SK-N-SH (cell line): ENCODE measurements around the gene LARP1. TPM values are rescaled to one million over a fixed set of nuclear protein-coding genes. Genes with fewer than 3 reads are reported as not detected.
A peak's percentile ranks its signal among the peaks of the same experiment; 100 is the strongest.

Experiments used
- CTCF ChIA-PET: fragments of 300-600, 350-600 bp; formaldehyde crosslinking; extraction: SDS; loops from one replicate; lab custom pipeline; 2021; lab: Yijun Ruan, JAX
- POLR2A ChIA-PET: fragments of 350-600 bp; sonication (Branson Sonifier 250); formaldehyde crosslinking; extraction: SDS; loops from one replicate; lab custom pipeline; 2020; ENCODE audit warnings: antibody characterized with exemption, inconsistent platforms; lab: Yijun Ruan, JAX
- DNase-seq: peaks from one replicate; pipeline ENCODE4 v3.0.0; 2012
- H2AFZ ChIP-seq: fragments of 200-600 bp; sonication (generic); 2 replicates; pipeline ENCODE4 v1.8.1; 2016; ENCODE audit warnings: antibody characterized with exemption, mild to moderate bottlenecking, low read depth
- H3F3A ChIP-seq: fragments of 200-600 bp; sonication (generic); replicated peaks from 2 replicates; pipeline ENCODE3; 2016; ENCODE audit warnings: antibody characterized with exemption, mild to moderate bottlenecking; ENCODE audit not compliant: insufficient read depth
- H3K27ac ChIP-seq, 2 experiments: fragments of 200-500 bp in 1 of 2; fragments of 200-600 bp in 1 of 2; sonication (Bioruptor generic) in 1 of 2; sonication (generic), shearing (Covaris generic) in 1 of 2; 2 replicates each; pipeline versions ENCODE4 v1.5.1 to v1.6.1; 2014 to 2016; ENCODE audit warnings: low read depth in 2 of 2, inconsistent platforms in 1 of 2, low read length in 1 of 2, mild to moderate bottlenecking in 1 of 2, mixed read lengths in 1 of 2
- H3K27me3 ChIP-seq: fragments of 200-600 bp; sonication (generic), shearing (Covaris generic); 2 replicates; pipeline ENCODE4 v1.6.1; 2016; ENCODE audit warnings: mixed run types; ENCODE audit not compliant: insufficient read depth
- H3K36me3 ChIP-seq, 2 experiments: fragments of 200-500 bp in 1 of 2; fragments of 200-600 bp in 1 of 2; sonication (Bioruptor generic) in 1 of 2; sonication (generic) in 1 of 2; replicated peaks in 1 of 2; 2 replicates each; pipeline versions ENCODE3 to v1.5.1; 2014 to 2016; ENCODE audit warnings: low read length in 1 of 2, mild to moderate bottlenecking in 1 of 2; ENCODE audit not compliant: insufficient read depth in 2 of 2, control insufficient read depth in 1 of 2
- H3K4me1 ChIP-seq, 2 experiments: fragments of 200-500 bp in 1 of 2; fragments of 200-600 bp in 1 of 2; sonication (Bioruptor generic) in 1 of 2; sonication (generic), shearing (Covaris generic) in 1 of 2; 2 replicates each; pipeline versions ENCODE4 v1.5.1 to v1.6.1; 2014 to 2016; ENCODE audit warnings: low read depth in 1 of 2, low read length in 1 of 2, mixed run types in 1 of 2; ENCODE audit not compliant: insufficient read depth in 2 of 2, control insufficient read depth in 1 of 2
- H3K4me2 ChIP-seq: fragments of 200-600 bp; sonication (generic), shearing (Covaris generic); 2 replicates; pipeline ENCODE4 v1.6.1; 2017; ENCODE audit warnings: mixed run types
- H3K4me3 ChIP-seq, 2 experiments: fragments of 200-500 bp in 1 of 2; fragments of 200-600 bp in 1 of 2; sonication (Bioruptor generic) in 1 of 2; sonication (generic), shearing (Covaris generic) in 1 of 2; 2 replicates each; pipeline versions ENCODE4 v1.5.1 to v1.8.1; 2014 to 2016; ENCODE audit warnings: low read depth in 2 of 2, inconsistent platforms in 1 of 2, low read length in 1 of 2, mild to moderate bottlenecking in 1 of 2, mixed read lengths in 1 of 2, moderate library complexity in 1 of 2
- H3K79me2 ChIP-seq: fragments of 200-600 bp; sonication (generic); 2 replicates; pipeline ENCODE4 v1.8.1; 2017; ENCODE audit warnings: mild to moderate bottlenecking; ENCODE audit not compliant: insufficient read depth
- H3K9ac ChIP-seq: fragments of 200-600 bp; sonication (generic); 2 replicates; pipeline ENCODE4 v1.6.1; 2017; ENCODE audit warnings: mixed run types
- H3K9me2 ChIP-seq: fragments of 200-600 bp; sonication (generic); 2 replicates; pipeline ENCODE4 v1.6.1; 2017; ENCODE audit warnings: mixed run types
- H3K9me3 ChIP-seq: fragments of 200-600 bp; sonication (generic); 2 replicates; pipeline ENCODE4 v1.6.1; 2017; ENCODE audit warnings: mixed run types, mild to moderate bottlenecking, moderate library complexity
- H4K20me1 ChIP-seq: fragments of 200-600 bp; sonication (generic); 2 replicates; pipeline ENCODE4 v1.6.1; 2017; ENCODE audit warnings: mild to moderate bottlenecking, mixed run types; ENCODE audit not compliant: insufficient read depth
- EZH2phosphoT487 ChIP-seq: fragments of 200-600 bp; sonication (generic); IDR thresholded peaks from 2 replicates; pipeline ENCODE4 v1.6.1; 2017; ENCODE audit warnings: low read depth, mixed run types, mild to moderate bottlenecking, antibody characterized with exemption, moderate library complexity, borderline replicate concordance
- JUND ChIP-seq: IDR thresholded peaks from 2 replicates; pipeline ENCODE4 v1.4.0; 2012
- MXI1 ChIP-seq: IDR thresholded peaks from 2 replicates; pipeline ENCODE4 v1.6.1; 2012; ENCODE audit warnings: mild to moderate bottlenecking, low read depth, low read length, improper control_type of control experiment
- TAF1 ChIP-seq: IDR thresholded peaks from 2 replicates; pipeline ENCODE4 v1.6.1; 2012; ENCODE audit warnings: low read depth, mild to moderate bottlenecking, low read length, moderate library complexity, borderline replicate concordance
- WGBS: methylation state at CpG from one replicate; pipeline ENCODE4 v1.1.6; 2017; ENCODE audit warnings: low lambda C conversion rate; 5-methylcytosine and 5-hydroxymethylcytosine counted together
- polyA plus RNA-seq, 3 experiments: library from polyadenylated mRNA; depleted of rRNA; stranded (reverse); fragments of >200 nt; gene quantifications; 2 replicates each; pipeline ENCODE4 v1.2.3, GENCODE V29; 2012
- TF ChIP-seq, protein P1 (sequence below): IDR thresholded peaks from 2 replicates; pipeline ENCODE4 v1.4.0; 2012; ENCODE audit warnings: low read depth
- TF ChIP-seq, protein P2 (sequence below): fragments of 200-600 bp; sonication (generic); IDR thresholded peaks from 2 replicates; pipeline ENCODE4 v1.6.1; 2017; ENCODE audit warnings: antibody characterized with exemption, mild to moderate bottlenecking, moderate library complexity
- TF ChIP-seq, protein P3 (sequence below): IDR thresholded peaks from 2 replicates; pipeline ENCODE4 v1.6.1; 2012; ENCODE audit warnings: mild to moderate bottlenecking, low read depth, low read length, moderate library complexity
- TF ChIP-seq, protein P4 (sequence below): IDR thresholded peaks from 2 replicates; pipeline ENCODE4 v1.4.0; 2012; ENCODE audit warnings: low read depth, borderline replicate concordance

Gene LARP1
- polyA plus RNA-seq, 1 of the 3 experiments (the other 2 are of a cell fraction), result 57.4 TPM

DNA sequence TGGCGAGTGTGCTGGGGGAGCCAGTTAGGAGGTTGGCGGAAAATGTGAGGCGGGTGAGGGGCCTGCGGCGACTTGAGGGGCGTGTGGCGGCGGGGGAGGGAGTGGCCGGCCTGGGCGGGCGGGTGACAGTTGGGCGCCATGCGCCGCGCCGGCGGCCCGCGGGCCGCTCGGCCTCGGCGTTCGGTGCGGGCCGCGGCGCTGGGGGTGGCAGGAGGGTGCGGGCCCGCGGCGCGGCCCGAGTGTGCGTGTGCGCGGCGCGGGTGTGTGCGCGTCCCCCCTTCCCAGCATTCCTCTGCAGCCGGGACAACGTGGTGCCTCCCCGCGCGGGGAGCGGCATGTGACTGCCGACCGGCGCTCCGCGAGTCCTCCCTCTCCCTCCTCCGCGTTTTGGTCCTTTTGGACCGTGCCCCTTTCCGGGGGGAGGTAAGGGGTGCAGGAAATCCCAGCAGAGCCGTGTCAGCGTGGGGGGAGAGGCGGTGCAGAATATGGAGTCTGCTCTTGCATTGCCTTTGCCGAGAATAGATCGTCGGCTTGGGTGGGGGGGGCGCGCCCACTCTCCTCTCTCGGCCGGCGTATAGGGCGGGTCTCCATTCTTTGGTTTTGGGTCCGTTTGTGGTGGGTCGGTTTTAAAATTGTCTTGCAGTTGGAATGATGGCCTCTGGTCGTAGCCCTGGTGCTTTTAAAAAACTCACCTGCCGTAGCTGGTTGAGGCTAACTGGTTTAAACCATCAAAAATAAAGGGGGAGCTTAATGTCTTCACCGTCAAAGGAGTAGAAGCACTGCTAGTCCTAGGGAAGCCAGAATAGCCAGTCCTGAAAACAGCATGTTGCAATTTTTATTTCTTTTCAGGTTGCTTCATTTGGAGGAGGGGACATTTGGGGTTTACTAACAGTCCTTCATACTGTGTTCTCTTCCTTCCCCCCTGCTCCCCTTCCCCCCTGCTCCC is 2.0 kb downstream of the LARP1 start:
- no peak overlapping the region for H2AFZ ChIP-seq
- no peaks in the 10 kb centered on the region for H3K9me2 ChIP-seq
- POLR2A ChIA-PET, result interaction anchor here (1.0 kb wide), 1 partner anchor 16 kb away, joined by 4 read pairs; no protein-coding TSS in a partner anchor
- H3K4me3 ChIP-seq, result peak overlapping the region; percentile 94 to 95
- no peaks in the 10 kb centered on the region for H3K36me3 ChIP-seq
- peak; percentile 77 for DNase-seq
- peaks cover 56% of the 10 kb centered on the region for H4K20me1 ChIP-seq
- 0% methylated on average over 21 of the region's 73 CpGs for WGBS
- peak overlapping the region; percentile 67 to 92; a peak in 3 of 4 replicates for H3K27ac ChIP-seq
- CTCF ChIA-PET, result interaction anchor here (0.6 to 2.3 kb wide), 4 partner anchors 14 to 106 kb away, joined by 3 to 15 read pairs (median 4); no protein-coding TSS in a partner anchor
- H3F3A ChIP-seq, result no peaks in the 10 kb centered on the region
- peaks cover 67% of the 10 kb centered on the region for H3K79me2 ChIP-seq
- H3K9ac ChIP-seq, result peak overlapping the region; percentile 93
- TF ChIP-seq, protein P1, sequence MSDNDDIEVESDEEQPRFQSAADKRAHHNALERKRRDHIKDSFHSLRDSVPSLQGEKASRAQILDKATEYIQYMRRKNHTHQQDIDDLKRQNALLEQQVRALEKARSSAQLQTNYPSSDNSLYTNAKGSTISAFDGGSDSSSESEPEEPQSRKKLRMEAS, result peak; percentile 84
- TF ChIP-seq JUND (no peak), TAF1 (0 out of 2 replicates have a peak, but pooled peaks have one; percentile 23), MXI1 (peak; percentile 89), EZH2phosphoT487 (no peak)
- TF ChIP-seq, protein P2, sequence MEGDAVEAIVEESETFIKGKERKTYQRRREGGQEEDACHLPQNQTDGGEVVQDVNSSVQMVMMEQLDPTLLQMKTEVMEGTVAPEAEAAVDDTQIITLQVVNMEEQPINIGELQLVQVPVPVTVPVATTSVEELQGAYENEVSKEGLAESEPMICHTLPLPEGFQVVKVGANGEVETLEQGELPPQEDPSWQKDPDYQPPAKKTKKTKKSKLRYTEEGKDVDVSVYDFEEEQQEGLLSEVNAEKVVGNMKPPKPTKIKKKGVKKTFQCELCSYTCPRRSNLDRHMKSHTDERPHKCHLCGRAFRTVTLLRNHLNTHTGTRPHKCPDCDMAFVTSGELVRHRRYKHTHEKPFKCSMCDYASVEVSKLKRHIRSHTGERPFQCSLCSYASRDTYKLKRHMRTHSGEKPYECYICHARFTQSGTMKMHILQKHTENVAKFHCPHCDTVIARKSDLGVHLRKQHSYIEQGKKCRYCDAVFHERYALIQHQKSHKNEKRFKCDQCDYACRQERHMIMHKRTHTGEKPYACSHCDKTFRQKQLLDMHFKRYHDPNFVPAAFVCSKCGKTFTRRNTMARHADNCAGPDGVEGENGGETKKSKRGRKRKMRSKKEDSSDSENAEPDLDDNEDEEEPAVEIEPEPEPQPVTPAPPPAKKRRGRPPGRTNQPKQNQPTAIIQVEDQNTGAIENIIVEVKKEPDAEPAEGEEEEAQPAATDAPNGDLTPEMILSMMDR, result no peak
- TF ChIP-seq, protein P3, sequence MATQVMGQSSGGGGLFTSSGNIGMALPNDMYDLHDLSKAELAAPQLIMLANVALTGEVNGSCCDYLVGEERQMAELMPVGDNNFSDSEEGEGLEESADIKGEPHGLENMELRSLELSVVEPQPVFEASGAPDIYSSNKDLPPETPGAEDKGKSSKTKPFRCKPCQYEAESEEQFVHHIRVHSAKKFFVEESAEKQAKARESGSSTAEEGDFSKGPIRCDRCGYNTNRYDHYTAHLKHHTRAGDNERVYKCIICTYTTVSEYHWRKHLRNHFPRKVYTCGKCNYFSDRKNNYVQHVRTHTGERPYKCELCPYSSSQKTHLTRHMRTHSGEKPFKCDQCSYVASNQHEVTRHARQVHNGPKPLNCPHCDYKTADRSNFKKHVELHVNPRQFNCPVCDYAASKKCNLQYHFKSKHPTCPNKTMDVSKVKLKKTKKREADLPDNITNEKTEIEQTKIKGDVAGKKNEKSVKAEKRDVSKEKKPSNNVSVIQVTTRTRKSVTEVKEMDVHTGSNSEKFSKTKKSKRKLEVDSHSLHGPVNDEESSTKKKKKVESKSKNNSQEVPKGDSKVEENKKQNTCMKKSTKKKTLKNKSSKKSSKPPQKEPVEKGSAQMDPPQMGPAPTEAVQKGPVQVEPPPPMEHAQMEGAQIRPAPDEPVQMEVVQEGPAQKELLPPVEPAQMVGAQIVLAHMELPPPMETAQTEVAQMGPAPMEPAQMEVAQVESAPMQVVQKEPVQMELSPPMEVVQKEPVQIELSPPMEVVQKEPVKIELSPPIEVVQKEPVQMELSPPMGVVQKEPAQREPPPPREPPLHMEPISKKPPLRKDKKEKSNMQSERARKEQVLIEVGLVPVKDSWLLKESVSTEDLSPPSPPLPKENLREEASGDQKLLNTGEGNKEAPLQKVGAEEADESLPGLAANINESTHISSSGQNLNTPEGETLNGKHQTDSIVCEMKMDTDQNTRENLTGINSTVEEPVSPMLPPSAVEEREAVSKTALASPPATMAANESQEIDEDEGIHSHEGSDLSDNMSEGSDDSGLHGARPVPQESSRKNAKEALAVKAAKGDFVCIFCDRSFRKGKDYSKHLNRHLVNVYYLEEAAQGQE, result no peak
- TF ChIP-seq, protein P4, sequence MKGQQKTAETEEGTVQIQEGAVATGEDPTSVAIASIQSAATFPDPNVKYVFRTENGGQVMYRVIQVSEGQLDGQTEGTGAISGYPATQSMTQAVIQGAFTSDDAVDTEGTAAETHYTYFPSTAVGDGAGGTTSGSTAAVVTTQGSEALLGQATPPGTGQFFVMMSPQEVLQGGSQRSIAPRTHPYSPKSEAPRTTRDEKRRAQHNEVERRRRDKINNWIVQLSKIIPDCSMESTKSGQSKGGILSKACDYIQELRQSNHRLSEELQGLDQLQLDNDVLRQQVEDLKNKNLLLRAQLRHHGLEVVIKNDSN, result peak; percentile 68; the same call in 1 of the 2 replicates
- H3K9me3 ChIP-seq, result no peaks in the 10 kb centered on the region
- H3K4me1 ChIP-seq, result peaks cover 21 to 35% of the 10 kb centered on the region in 2 experiments
- H3K4me2 ChIP-seq, result peak overlapping the region; percentile 96
- H3K27me3 ChIP-seq, result no peaks in the 10 kb centered on the region
